ENCODE measurements around the gene RBM6.
"Not testable (repeated sequence)": the region's sequence is repeated elsewhere in the genome, so short reads cannot be mapped to it uniquely, and the experiment has no call there.

RBM6 gene

GRCh38 chr3:49914906-49915305 is 25.0 kb upstream of the RBM6 start:
- no peak for TF ChIP-seq INSM2 (tag by site-specific recombination; IDR thresholded peaks at IDR 0.05)
- no peak for TF ChIP-seq KLF16 (tag by site-specific recombination; IDR thresholded peaks at IDR 0.05)
- TF ChIP-seq ZBTB17 (tag by site-specific recombination; IDR thresholded peaks at IDR 0.05): 0 out of 2 replicates have a peak, but pooled peaks have one; percentile 15
- TF ChIP-seq PRDM6 (tag by site-specific recombination; IDR thresholded peaks at IDR 0.05): peak; percentile 77
- H3K4me3 ChIP-seq (ENCODE audit: low read depth, low read length): no peak overlapping the region
- no peaks in the 10 kb centered on the region for H3K9me3 ChIP-seq (ENCODE audit: control insufficient read depth, insufficient read depth, low read depth, low read length)
- CTCF ChIA-PET: interaction anchor here (0.6 to 1.7 kb wide), 2 partner anchors 9 to 18 kb away, joined by 4 to 5 read pairs; no protein-coding TSS in a partner anchor
- POLR2A ChIA-PET: interaction anchor here (0.7 to 1.1 kb wide), 2 partner anchors 15 to 45 kb away, joined by 5 to 8 read pairs; partner anchors contain the start of gene MON1A
- H3K27ac ChIP-seq (ENCODE audit: extremely low read depth, low read depth, low read length): no peak overlapping the region
- H3K4me1 ChIP-seq (ENCODE audit: control insufficient read depth, insufficient read depth, low read length): no peaks in the 10 kb centered on the region
- H3K36me3 ChIP-seq (ENCODE audit: control insufficient read depth in 2 of 2, insufficient read depth in 1 of 2, low read length in 2 of 2): peaks cover 0 to 24% of the 10 kb centered on the region in 2 experiments; a peak in 2 of 3 replicates

GRCh38 chr3:49916686-49917085 is 23.3 kb upstream of the RBM6 start:
- ChIA-PET CTCF (no interaction called here), POLR2A (no interaction called here)
- no peaks in the 10 kb centered on the region for H3K4me1 ChIP-seq (ENCODE audit: control insufficient read depth, insufficient read depth, low read length)
- TF ChIP-seq YY2 (tag by site-specific recombination; IDR thresholded peaks at IDR 0.05): no peak
- TF ChIP-seq ZNF133 (tag by site-specific recombination; IDR thresholded peaks at IDR 0.05): no peak
- no peak for TF ChIP-seq ZNF580 (tag by site-specific recombination; IDR thresholded peaks at IDR 0.05)
- peak; percentile 4; the same call in 1 of the 2 replicates for TF ChIP-seq ZNF449 (tag by site-specific recombination; IDR thresholded peaks at IDR 0.05)
- TF ChIP-seq ZNF654 (tag by site-specific recombination; IDR thresholded peaks at IDR 0.05; ENCODE audit: low read depth): no peak
- TF ChIP-seq SCRT2 (tag by site-specific recombination; IDR thresholded peaks at IDR 0.05): 0 out of 2 replicates have a peak, but pooled peaks have one; percentile 23
- TF ChIP-seq ZBTB17 (tag by site-specific recombination; IDR thresholded peaks at IDR 0.05): no peak
- no peak for TF ChIP-seq ZNF112 (tag by site-specific recombination; IDR thresholded peaks at IDR 0.05)
- no peak overlapping the region for H3K27ac ChIP-seq (ENCODE audit: extremely low read depth, low read depth, low read length)
- no peaks in the 10 kb centered on the region for H3K9me3 ChIP-seq (ENCODE audit: control insufficient read depth, insufficient read depth, low read depth, low read length)
- peaks cover 0 to 8% of the 10 kb centered on the region in 2 experiments; a peak in 2 of 3 replicates for H3K36me3 ChIP-seq (ENCODE audit: control insufficient read depth in 2 of 2, insufficient read depth in 1 of 2, low read length in 2 of 2)
- H3K4me3 ChIP-seq (ENCODE audit: low read depth, low read length): no peak overlapping the region

- ChIA-PET CTCF (interaction anchor here (0.7 to 0.8 kb wide), 3 partner anchors 8 to 187 kb away, joined by 3 read pairs; partner anchors contain the start of gene MON1A), POLR2A (interaction anchor here (0.6 to 1.4 kb wide), 4 partner anchors 11 to 750 kb away, joined by 3 to 4 read pairs (median 3); partner anchors contain the start of genes MON1A and RBM6)
These were observed 22.0 kb upstream of the RBM6 start for GRCh38 chr3:49917806-49918590.

More at GRCh38 chr3:49917806-49918590, 22.0 kb upstream of the RBM6 start:
- H3K4me3 ChIP-seq (ENCODE audit: low read depth, low read length); H3K4me1 ChIP-seq (ENCODE audit: control insufficient read depth, insufficient read depth, low read length); H3K27ac ChIP-seq (ENCODE audit: extremely low read depth, low read depth, low read length); H3K9me3 ChIP-seq (ENCODE audit: control insufficient read depth, insufficient read depth, low read depth, low read length); H3K36me3 ChIP-seq (ENCODE audit: control insufficient read depth in 2 of 2, insufficient read depth in 1 of 2, low read length in 2 of 2): not testable (repeated sequence)

Measured in HEK293 (cell line).